Endothelial cell of umbilical vein (primary cell): Measurements from ENCODE around the gene DUS2.

Experiments used
- CTCF ChIP-seq, 2 donors: IDR thresholded peaks; 1 replicate in 1 of 2; 2 replicates in 1 of 2; pipeline ENCODE4 v1.5.1; 2011; ENCODE audit warnings: low read length in 2 of 2, mild to moderate bottlenecking in 2 of 2, moderate library complexity in 2 of 2, control low read depth in 1 of 2, inconsistent platforms in 1 of 2, low read depth in 1 of 2; ENCODE audit not compliant: insufficient read depth in 1 of 2; ENCODE audit errors: extremely low read depth in 1 of 2
- EZH2 ChIP-seq: IDR thresholded peaks from 2 replicates; pipeline ENCODE4 v1.6.1; 2012; ENCODE audit warnings: borderline replicate concordance, low read depth, mild to moderate bottlenecking, moderate library complexity, low read length, inconsistent platforms; ENCODE audit not compliant: severe bottlenecking
- FOS ChIP-seq: IDR thresholded peaks from 2 replicates; pipeline ENCODE4 v1.6.1; 2011; ENCODE audit warnings: mild to moderate bottlenecking, low read length, moderate library complexity, borderline replicate concordance; ENCODE audit not compliant: insufficient read depth
- JUN ChIP-seq: IDR thresholded peaks from 2 replicates; pipeline ENCODE4 v1.6.1; 2011; ENCODE audit warnings: borderline replicate concordance, low read depth; ENCODE audit not compliant: insufficient read length, insufficient read depth
- MAX ChIP-seq: IDR thresholded peaks from 2 replicates; pipeline ENCODE4 v1.6.1; 2011; ENCODE audit not compliant: insufficient read depth, insufficient read length
- MYC ChIP-seq: IDR thresholded peaks from one replicate; pipeline ENCODE4 v1.6.1; 2011; ENCODE audit warnings: mild to moderate bottlenecking, low read depth, low read length
- POLR2A ChIP-seq: IDR thresholded peaks from 2 replicates; pipeline ENCODE4 v1.6.1; 2012; ENCODE audit warnings: low read depth, mild to moderate bottlenecking, control low read depth, low read length
- POLR2AphosphoS5 ChIP-seq: IDR thresholded peaks from 2 replicates; pipeline ENCODE4 v1.6.1; 2012; ENCODE audit warnings: low read depth, mild to moderate bottlenecking, control low read depth, low read length, moderate library complexity; ENCODE audit not compliant: insufficient read depth

GRCh38 chr16:68000450-68000849 is 22.6 kb upstream of the DUS2 start:
- TF ChIP-seq CTCF (IDR thresholded peaks at IDR 0.05; ENCODE audit: extremely low read depth in 1 of 2, insufficient read depth in 1 of 2, low read depth in 1 of 2, low read length in 2 of 2), result no peak
- TF ChIP-seq POLR2AphosphoS5, result no peak
- TF ChIP-seq EZH2, result no peak
- no peak for TF ChIP-seq FOS
- TF ChIP-seq MAX, result no peak
- TF ChIP-seq POLR2A, result no peak
- no peak for TF ChIP-seq JUN
- TF ChIP-seq MYC, result no peak
